Smooth muscle cell (in vitro differentiated cells): Measurements from ENCODE around the gene BICD1. TPM values are rescaled to one million over a fixed set of nuclear protein-coding genes. Genes with fewer than 3 reads are reported as not detected.

Experiments
- DNase-seq: peaks from one replicate; lab custom pipeline; 2025; ENCODE audit not compliant: unreplicated experiment; lab: John Stamatoyannopoulos, UW
- H2AFZ ChIP-seq: fragments of 200-600 bp; sonication (generic); 2 replicates; pipeline ENCODE4 v1.6.0; 2016; ENCODE audit warnings: antibody characterized with exemption, low read depth, mild to moderate bottlenecking
- H3F3A ChIP-seq: fragments of 200-600 bp; sonication (generic); 2 replicates; pipeline ENCODE4 v1.6.0; 2017; ENCODE audit warnings: antibody characterized with exemption, low read depth
- H3K27ac ChIP-seq: fragments of 200-600 bp; sonication (generic); 2 replicates; pipeline ENCODE4 v1.5.1; 2016; ENCODE audit warnings: low read depth, mild to moderate bottlenecking
- H3K27me3 ChIP-seq: fragments of 200-600 bp; sonication (generic); 2 replicates; pipeline ENCODE4 v1.6.1; 2016; ENCODE audit warnings: low read depth, mild to moderate bottlenecking
- H3K36me3 ChIP-seq: fragments of 200-600 bp; sonication (generic); 2 replicates; pipeline ENCODE4 v1.5.1; 2016; ENCODE audit warnings: low read depth
- H3K4me1 ChIP-seq: fragments of 200-600 bp; sonication (generic); 2 replicates; pipeline ENCODE4 v1.5.1; 2016; ENCODE audit warnings: low read depth
- H3K4me2 ChIP-seq: fragments of 200-600 bp; sonication (generic); 2 replicates; pipeline ENCODE4 v1.6.0; 2016; ENCODE audit warnings: mild to moderate bottlenecking
- H3K4me3 ChIP-seq: fragments of 200-600 bp; sonication (generic); 2 replicates; pipeline ENCODE4 v1.5.1; 2016; ENCODE audit warnings: mild to moderate bottlenecking
- H3K79me2 ChIP-seq: fragments of 200-600 bp; sonication (generic); 2 replicates; pipeline ENCODE4 v1.6.0; 2016; ENCODE audit warnings: low read depth, mild to moderate bottlenecking
- H3K9ac ChIP-seq: fragments of 200-600 bp; sonication (generic); 2 replicates; pipeline ENCODE4 v1.6.0; 2016; ENCODE audit warnings: low read depth
- H3K9me3 ChIP-seq: fragments of 200-600 bp; sonication (generic); replicated peaks from 2 replicates; pipeline ENCODE4 v1.5.1; 2016; ENCODE audit warnings: low read depth
- H4K20me1 ChIP-seq: fragments of 200-600 bp; sonication (generic); 2 replicates; pipeline ENCODE4 v1.6.0; 2016; ENCODE audit warnings: low read depth
- CTCF ChIP-seq: fragments of 200-600 bp; sonication (generic); IDR thresholded peaks from 2 replicates; pipeline ENCODE4 v1.5.1; 2017; ENCODE audit warnings: borderline replicate concordance, mild to moderate bottlenecking, antibody characterized with exemption; ENCODE audit not compliant: insufficient read depth, poor library complexity, severe bottlenecking
- WGBS: methylation state at CpG from one replicate; pipeline ENCODE4 v1.1.7; 2016; ENCODE audit warnings: low lambda C conversion rate; 5-methylcytosine and 5-hydroxymethylcytosine counted together
- polyA plus RNA-seq: library from polyadenylated mRNA; unstranded; fragments of >200 nt; fragmentation: Nextera tagmentation; extraction: Ambion mirVana; gene quantifications from 2 replicates; pipeline ENCODE4 v1.2.1, GENCODE V29; 2016
- total RNA-seq: library from RNA; depleted of rRNA; stranded (reverse); fragments of >200 nt; gene quantifications from 2 replicates; pipeline ENCODE4 v1.2.3, GENCODE V29; 2014

The BICD1 gene
- total and polyA plus RNA-seq, 2 experiments from 2014 or later, result 6.5 to 11.5 TPM

GRCh38 chr12:32257695-32258496, 151.2 kb downstream of the BICD1 start:
- no peak overlapping the region for H3K9ac ChIP-seq
- H3K27me3 ChIP-seq, result no peaks in the 10 kb centered on the region
- H3K79me2 ChIP-seq, result no peaks in the 10 kb centered on the region
- H3K4me2 ChIP-seq, result no peak overlapping the region
- no peak for TF ChIP-seq CTCF
- no peak overlapping the region for H2AFZ ChIP-seq
- H3F3A ChIP-seq, result no peaks in the 10 kb centered on the region
- H3K4me1 ChIP-seq, result no peaks in the 10 kb centered on the region
- H3K9me3 ChIP-seq, result no peaks in the 10 kb centered on the region
- no peak overlapping the region for H3K27ac ChIP-seq
- H4K20me1 ChIP-seq, result no peaks in the 10 kb centered on the region
- 90% methylated on average over 7 of the region's 7 CpGs for WGBS
- no peaks in the 10 kb centered on the region for H3K36me3 ChIP-seq
- DNase-seq, result no peak
- no peak overlapping the region for H3K4me3 ChIP-seq

GRCh38 chr12:32260696-32261095, 154.0 kb downstream of the BICD1 start:
- Histone ChIP-seq H3K27ac (no peak overlapping the region), H2AFZ (no peak overlapping the region), H3K9me3 (no peaks in the 10 kb centered on the region), H3K4me2 (no peak overlapping the region), H3K9ac (no peak overlapping the region), H4K20me1 (no peaks in the 10 kb centered on the region), H3K79me2 (no peaks in the 10 kb centered on the region), H3F3A (no peaks in the 10 kb centered on the region), H3K36me3 (no peaks in the 10 kb centered on the region), H3K4me3 (no peak overlapping the region), H3K27me3 (no peaks in the 10 kb centered on the region), H3K4me1 (no peaks in the 10 kb centered on the region)
- TF ChIP-seq CTCF, result no peak
- WGBS, result 52% methylated on average over 3 of the region's 3 CpGs
- DNase-seq, result no peak

GRCh38 chr12:32261638-32262037, 155.0 kb downstream of the BICD1 start:
- no peak for DNase-seq
- TF ChIP-seq CTCF, result no peak
- Histone ChIP-seq H3K36me3 (no peaks in the 10 kb centered on the region), H3K4me1 (no peaks in the 10 kb centered on the region), H3K27ac (no peak overlapping the region), H3F3A (no peaks in the 10 kb centered on the region), H3K4me2 (no peak overlapping the region), H3K4me3 (no peak overlapping the region), H3K9ac (no peak overlapping the region), H3K27me3 (no peaks in the 10 kb centered on the region), H3K79me2 (no peaks in the 10 kb centered on the region), H2AFZ (no peak overlapping the region), H3K9me3 (no peaks in the 10 kb centered on the region), H4K20me1 (no peaks in the 10 kb centered on the region)
- 88% methylated on average over 1 of the region's 1 CpG for WGBS

- Histone ChIP-seq H3K4me1 (no peaks in the 10 kb centered on the region), H3K9ac (no peak overlapping the region), H3K27ac (no peak overlapping the region), H3K36me3 (no peaks in the 10 kb centered on the region), H3K79me2 (no peaks in the 10 kb centered on the region), H3F3A (no peaks in the 10 kb centered on the region), H3K27me3 (no peaks in the 10 kb centered on the region), H4K20me1 (no peaks in the 10 kb centered on the region), H3K4me2 (no peak overlapping the region), H3K9me3 (no peaks in the 10 kb centered on the region), H3K4me3 (no peak overlapping the region), H2AFZ (no peak overlapping the region)
- 61% methylated on average over 5 of the region's 5 CpGs for WGBS
- TF ChIP-seq CTCF, result no peak
- no peak for DNase-seq
Measured at GRCh38 chr12:32264961-32265360, 158.3 kb downstream of the BICD1 start.
